ENCODE results near the gene MPV17L2.

The MPV17L2 gene

GRCh38 chr19:18197941-18198340 is 4.9 kb downstream of the MPV17L2 start:
- TF ChIP-seq TAF1 (IDR thresholded peaks at IDR 0.05; ENCODE audit: borderline replicate concordance, insufficient read depth, low read length) = no peak
- no peak for TF ChIP-seq SIN3A (IDR thresholded peaks at IDR 0.05; ENCODE audit: borderline replicate concordance, insufficient read depth, low read length)
- no peak for TF ChIP-seq REST (IDR thresholded peaks at IDR 0.05; ENCODE audit: insufficient read depth in 1 of 2, low read depth in 2 of 2, low read length in 2 of 2)
- no peak for TF ChIP-seq POLR2AphosphoS5 (IDR thresholded peaks at IDR 0.05; ENCODE audit: low read depth, low read length)
- TF ChIP-seq FOXP2 (optimal IDR thresholded peaks at IDR 0.05; ENCODE audit: borderline replicate concordance, extremely low read depth, extremely low read length, insufficient read depth) = no peak

- TF ChIP-seq FOXP2 (optimal IDR thresholded peaks at IDR 0.05; ENCODE audit: borderline replicate concordance, extremely low read depth, extremely low read length, insufficient read depth) = no peak
- TF ChIP-seq POLR2AphosphoS5 (IDR thresholded peaks at IDR 0.05; ENCODE audit: low read depth, low read length) = no peak
- TF ChIP-seq REST (IDR thresholded peaks at IDR 0.05; ENCODE audit: insufficient read depth in 1 of 2, low read depth in 2 of 2, low read length in 2 of 2) = no peak
- no peak for TF ChIP-seq TAF1 (IDR thresholded peaks at IDR 0.05; ENCODE audit: borderline replicate concordance, insufficient read depth, low read length)
- TF ChIP-seq SIN3A (IDR thresholded peaks at IDR 0.05; ENCODE audit: borderline replicate concordance, insufficient read depth, low read length) = no peak
Measured at GRCh38 chr19:18198374-18198773, 5.4 kb downstream of the MPV17L2 start.

- TF ChIP-seq FOXP2 (optimal IDR thresholded peaks at IDR 0.05; ENCODE audit: borderline replicate concordance, extremely low read depth, extremely low read length, insufficient read depth) = no peak
- TF ChIP-seq REST (IDR thresholded peaks at IDR 0.05; ENCODE audit: insufficient read depth in 1 of 2, low read depth in 2 of 2, low read length in 2 of 2) = no peak
- no peak for TF ChIP-seq TAF1 (IDR thresholded peaks at IDR 0.05; ENCODE audit: borderline replicate concordance, insufficient read depth, low read length)
- TF ChIP-seq POLR2AphosphoS5 (IDR thresholded peaks at IDR 0.05; ENCODE audit: low read depth, low read length) = no peak
- no peak for TF ChIP-seq SIN3A (IDR thresholded peaks at IDR 0.05; ENCODE audit: borderline replicate concordance, insufficient read depth, low read length)
Measured at GRCh38 chr19:18202397-18202777, 9.4 kb downstream of the MPV17L2 start.

GRCh38 chr19:18202778-18203407 is 9.9 kb downstream of the MPV17L2 start:
- TF ChIP-seq POLR2AphosphoS5 (IDR thresholded peaks at IDR 0.05; ENCODE audit: low read depth, low read length) (no peak), SIN3A (IDR thresholded peaks at IDR 0.05; ENCODE audit: borderline replicate concordance, insufficient read depth, low read length) (0 out of 2 replicates have a peak, but pooled peaks have one; percentile 19), TAF1 (IDR thresholded peaks at IDR 0.05; ENCODE audit: borderline replicate concordance, insufficient read depth, low read length) (peak; percentile 19; the same call in 1 of the 2 replicates), REST (IDR thresholded peaks at IDR 0.05; ENCODE audit: insufficient read depth in 1 of 2, low read depth in 2 of 2, low read length in 2 of 2) (no peak), FOXP2 (optimal IDR thresholded peaks at IDR 0.05; ENCODE audit: borderline replicate concordance, extremely low read depth, extremely low read length, insufficient read depth) (no peak)

All from PFSK-1 (cell line).